Activated CD4-positive, CD25-positive, alpha-beta regulatory T cell treated with anti-CD3 and anti-CD28 coated beads, Interleukin-2, amount 50 U/mL, for 16 hours (primary cell): ENCODE data around the gene MAZ.
"Not testable (repeated sequence)": the region's sequence is repeated elsewhere in the genome, so short reads cannot be mapped to it uniquely, and the experiment has no call there.

Experiments used
- DNase-seq: peaks from one replicate; pipeline ENCODE4 v3.0.0-alpha.2; 2020; ENCODE audit warnings: low read depth, low spot score

The MAZ gene

DNA sequence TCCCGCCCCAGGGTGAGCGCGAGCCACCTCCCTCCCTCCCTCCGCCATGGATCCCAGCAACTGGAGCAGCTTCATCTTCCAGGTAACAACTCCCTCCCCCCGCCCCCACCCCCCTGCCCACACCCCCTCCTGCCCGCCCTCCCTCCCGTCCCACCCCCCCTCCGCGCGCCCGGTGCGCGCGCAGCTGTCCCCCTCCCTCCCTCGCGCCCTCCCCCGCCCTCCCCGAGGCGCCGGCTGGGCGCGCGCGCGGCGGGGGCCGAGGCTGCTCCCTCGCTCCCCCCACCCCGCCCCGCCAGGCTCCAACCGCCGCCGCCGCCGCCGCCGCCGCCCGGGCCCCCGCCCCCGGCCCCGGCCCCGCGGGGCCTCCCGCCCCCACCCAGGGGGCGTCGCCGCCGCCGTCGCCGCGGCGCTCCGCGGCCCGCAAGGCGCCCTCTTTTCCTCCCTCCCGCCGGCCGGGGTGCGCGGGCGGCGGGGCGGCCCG, at the start of gene MAZ:
TSS of gene MAZ (plus strand) at position 431 of the 481 bp plus-strand sequence. CDS start 173 bp downstream, outside the sequence.
- DNase-seq, result peak; percentile 43

DNA sequence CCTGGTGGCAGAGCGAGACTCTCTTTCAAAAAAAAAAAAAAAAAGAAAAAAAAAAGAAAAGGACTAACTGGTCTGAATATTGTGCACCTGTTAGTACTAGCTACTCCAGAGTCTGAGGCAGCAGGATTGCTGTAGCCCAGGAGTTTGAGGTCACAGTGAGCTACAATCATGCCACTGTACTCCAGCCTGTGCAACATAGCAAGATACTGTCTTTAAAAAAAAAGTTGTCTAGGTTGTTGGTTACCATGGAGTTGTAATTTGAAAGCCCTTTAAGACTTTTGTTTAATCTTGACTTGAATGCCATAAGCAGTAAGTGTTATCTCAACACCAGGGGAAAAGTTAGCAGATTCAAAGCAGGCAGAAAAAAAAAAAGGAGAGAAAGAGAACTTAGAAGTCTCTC, 49.7 kb upstream of the MAZ start:
- no peak for DNase-seq

DNA sequence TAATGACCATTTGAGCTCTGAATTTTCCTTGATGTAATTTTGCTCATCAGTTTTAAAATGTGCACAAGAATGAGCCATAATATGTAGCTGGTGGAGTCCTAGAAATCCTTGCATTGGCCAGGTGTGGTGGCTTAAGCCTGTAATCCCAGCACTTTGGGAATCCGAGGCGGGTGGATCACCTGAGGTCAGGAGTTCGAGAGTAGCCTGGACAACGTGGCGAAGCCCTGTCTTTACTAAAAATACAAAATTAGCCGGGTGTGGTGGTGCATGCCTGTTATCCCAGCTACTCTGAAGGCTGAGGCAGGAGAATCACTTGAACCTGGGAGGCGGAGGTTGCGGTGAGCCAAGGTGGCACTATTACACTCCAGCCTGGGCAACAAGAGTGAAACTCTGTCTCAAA, 49.2 kb upstream of the MAZ start:
- DNase-seq, result not testable (repeated sequence)

DNA sequence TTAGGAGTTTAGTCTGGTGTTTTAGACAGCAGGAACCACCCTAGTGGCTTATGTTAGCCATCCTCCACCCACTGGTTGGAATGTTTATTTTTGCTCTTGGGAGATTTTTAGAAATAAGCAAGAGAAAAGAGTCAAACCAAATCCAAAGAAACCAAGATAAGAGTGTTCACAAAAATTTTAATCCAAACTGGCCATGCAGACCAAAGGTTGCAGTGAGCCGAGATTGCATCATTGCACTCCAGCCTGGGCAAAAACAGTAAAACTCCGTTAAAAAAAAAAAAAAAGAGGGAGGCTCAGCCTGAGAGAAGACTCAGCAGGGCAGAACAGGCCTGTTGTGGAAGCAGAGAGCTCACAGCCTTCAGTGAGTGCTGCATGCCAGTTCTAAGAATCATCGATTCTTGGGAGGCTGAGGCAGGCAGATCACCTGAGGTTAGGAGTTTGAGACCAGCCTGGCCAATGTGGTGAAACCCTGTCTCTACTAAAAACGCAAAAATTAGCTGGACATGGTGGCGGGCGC, 48.3 kb upstream of the MAZ start:
- no peak for DNase-seq

DNA sequence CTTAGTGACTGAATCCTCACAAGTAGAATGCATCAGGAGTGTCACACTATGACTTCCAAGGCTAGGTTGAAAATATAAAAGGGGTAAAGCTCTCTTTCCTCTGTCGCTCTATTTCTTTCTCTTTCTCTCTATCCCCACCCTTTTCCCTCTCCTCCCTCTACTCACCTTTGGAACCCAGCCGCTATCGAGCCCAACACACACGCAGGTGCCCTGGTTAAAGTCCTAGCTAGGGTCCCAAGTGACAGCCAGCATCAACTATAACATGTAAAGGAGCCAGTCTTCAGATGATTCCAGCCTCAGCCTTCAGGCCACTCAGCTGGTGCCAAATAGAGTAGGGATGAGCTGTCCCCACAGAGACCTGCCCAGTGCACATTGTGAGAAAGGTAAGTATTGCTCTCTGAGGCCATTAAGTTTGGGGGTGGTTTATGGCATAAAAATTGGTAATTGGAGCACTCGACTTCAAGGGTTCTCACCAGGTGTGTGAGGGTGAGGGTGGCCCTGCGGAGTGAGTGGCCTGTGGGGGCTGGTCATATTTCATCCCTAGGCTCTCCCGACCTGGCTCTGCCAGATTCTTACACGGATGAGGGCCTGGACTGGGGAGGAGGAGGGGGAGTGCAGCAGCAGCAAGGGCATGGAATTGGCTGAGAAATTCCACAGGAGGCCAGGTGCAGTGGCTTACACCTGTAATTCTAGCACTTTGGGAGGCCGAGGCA, 45.6 kb upstream of the MAZ start:
- no peak for DNase-seq

DNA sequence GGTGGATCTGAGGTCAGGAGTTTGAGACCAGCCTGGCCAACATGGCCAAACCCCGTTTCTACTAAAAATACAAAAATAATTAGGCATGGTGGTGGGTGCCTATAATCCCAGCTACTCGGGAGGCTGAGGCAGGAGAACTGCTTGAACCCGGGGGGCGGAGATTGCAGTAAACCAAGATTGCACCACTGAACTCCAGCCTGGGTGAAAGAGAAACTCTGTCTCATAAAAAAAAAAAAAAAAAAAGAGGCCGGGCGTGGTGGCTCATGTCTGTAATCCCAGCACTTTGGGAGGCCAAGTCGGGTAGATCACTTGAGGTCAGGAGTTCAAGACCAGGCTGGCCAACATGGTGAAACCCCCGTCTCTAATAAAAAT, 45.1 kb upstream of the MAZ start:
- DNase-seq, result not testable (repeated sequence)

DNA sequence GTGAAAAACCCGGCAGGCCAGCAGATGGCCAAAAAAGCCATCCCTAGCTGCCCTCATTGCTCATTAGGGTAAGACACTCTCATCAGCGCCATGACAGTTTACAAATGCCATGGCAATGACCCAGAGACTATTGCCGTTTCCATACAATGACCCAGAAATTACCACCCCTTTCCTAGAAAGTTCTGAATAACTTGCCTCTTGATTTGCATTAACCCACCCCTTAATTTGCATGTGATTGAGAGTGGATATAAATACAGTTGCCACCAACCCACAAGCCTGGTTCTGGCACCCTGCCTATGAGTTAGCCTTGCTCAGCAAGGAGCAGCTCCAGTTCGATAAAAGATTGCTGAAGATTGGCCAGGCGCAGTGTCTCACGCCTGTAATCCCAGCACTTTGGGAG, 44.4 kb upstream of the MAZ start:
- no peak for DNase-seq

DNA sequence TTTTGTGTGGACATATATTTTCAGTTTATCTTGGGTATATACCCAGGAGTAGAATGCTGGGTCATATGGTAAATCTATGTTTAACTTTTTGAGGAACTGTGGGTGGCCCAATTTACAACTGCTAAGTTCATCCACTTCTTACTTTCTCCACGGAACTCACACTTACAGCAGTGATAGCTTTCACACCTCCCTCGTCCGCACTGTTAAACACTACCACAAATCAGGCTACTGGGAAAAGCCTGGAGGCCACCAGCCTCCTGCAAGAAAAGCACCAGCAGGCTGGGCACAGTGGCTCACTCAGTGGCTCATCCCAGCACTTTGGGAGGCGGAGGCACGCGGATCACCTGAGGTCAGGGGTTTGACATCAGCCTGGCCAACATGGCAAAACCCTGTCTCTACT, 43.0 kb upstream of the MAZ start:
- DNase-seq, result no peak

DNA sequence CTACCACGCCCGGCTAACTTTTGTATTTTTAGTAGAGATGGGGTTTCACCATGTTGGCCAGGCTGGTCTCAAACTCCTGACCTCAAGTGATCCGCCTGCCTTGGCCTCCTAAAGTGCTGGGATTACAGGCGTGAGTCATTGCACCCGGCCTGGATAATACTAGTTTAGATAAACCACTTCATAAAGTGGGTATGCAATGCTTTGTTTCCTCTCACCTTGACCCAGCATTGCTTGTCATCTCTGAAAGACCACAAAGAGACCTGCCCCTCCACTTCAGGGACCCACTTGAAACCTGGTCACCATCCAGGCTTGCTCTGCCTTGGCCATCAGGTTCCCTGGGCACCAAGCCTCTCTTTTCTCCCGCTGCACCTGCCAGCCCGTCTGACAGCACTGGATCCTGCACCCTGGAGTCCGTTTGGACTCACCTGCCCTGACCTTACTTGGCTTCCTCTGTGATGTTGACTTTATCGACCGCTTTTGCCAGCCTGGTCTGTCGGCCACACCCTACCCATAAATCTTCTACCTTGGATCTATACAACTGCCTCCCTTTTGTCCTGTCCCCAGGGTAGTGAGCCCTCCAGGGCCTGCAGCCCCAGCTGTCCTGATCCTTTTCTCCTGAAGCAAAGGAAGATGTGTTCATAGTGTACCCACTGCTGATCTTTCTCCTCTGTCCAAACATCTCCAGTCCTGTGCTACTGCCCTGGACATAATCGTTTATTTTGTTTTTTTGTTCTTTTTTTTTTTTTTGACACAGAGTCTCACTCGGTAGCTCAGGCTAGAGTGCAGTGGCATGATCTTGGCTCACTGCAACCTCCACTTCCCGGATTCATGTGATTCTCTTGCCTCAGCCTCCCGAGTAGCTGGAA, 40.9 kb upstream of the MAZ start:
- DNase-seq, result no peak

DNA sequence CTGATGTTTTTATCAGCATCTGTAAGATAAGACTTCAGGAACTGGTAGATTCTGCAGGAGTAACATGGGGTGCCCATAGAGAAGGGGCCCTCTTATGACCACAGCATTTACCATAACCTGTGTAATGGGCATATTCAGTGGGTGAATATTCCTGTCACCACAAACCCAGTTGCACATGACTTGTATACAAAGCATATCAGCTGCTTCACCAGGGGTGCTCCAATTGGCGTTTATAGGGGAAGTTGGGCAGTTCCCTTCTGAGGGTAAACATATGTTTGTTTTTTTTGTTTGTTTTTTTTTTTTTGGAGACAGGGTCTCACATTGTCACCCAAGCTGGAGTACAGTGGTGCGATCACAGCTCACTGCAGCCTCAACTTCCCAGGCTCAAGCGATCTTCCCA, 39.8 kb upstream of the MAZ start:
- DNase-seq, result no peak

DNA sequence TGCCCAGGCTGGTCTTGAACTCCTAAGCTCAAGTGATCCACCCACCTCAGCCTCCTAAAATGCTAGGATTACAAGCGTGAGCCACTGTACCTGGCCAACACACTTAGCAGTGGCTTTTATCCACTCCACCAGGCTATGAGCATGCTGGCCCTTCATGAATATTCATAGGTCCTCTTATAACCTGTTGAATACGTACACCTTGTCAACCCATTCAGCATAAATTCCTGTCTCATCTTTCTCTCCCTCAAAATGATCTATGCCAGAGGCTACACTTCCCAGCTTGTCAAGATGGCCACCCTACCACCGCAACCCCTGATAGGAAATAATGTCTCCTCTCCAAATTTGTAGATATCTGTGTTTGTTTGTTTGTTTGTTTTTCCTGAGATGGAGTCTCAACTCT, 39.3 kb upstream of the MAZ start:
- DNase-seq, result no peak

DNA sequence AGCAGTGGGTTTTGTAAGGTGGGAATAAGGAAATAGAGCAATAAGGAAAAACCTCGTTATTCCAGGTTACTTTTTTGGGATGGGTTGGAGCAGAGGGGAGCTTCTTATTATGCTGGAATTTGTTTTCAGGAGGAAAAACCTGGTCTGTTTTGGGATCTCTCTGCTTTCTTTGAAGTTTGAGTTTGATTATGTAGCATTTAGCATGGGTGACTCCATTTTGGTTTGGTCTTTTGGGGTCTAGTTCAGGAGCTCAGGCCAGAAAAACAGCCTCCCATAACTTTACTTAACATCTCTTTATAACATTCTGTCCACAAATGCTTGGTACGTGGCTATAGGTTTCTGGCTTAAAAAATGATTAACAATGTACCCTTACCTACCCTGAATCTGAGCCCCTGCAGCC, 36.8 kb upstream of the MAZ start:
- DNase-seq, result no peak

DNA sequence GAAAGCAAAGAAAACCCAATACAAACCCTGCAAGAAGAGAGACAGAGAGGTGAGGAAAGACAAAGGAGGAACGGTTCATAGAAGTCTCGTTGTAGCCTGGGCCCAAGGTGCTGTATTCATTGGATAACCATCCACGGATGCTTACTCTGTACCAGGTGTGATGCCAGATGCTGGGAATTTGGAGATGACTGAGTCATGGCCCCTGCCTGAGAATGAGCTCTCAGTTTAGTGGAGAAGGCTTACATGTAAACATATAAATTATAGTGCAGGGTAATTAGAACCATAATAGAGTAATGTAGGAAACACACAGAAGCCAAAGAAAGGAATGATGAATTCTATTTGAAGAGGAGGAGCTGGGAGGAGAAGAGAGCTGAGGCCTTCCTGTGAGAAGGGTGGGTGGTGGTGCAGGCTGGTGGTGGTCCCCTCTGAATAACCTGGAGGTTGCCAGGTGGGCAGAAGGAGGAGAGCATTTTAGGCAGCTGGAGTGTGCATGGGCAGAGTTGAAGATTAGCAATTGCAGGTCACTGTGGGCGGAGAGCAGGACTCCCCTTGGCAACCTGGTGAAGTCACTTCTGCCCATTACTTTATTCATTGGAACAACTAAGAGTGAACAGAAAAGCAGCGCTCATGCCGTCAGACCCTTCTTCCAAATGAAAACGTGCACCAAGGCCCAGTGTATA, 35.9 kb upstream of the MAZ start:
- DNase-seq, result no peak

DNA sequence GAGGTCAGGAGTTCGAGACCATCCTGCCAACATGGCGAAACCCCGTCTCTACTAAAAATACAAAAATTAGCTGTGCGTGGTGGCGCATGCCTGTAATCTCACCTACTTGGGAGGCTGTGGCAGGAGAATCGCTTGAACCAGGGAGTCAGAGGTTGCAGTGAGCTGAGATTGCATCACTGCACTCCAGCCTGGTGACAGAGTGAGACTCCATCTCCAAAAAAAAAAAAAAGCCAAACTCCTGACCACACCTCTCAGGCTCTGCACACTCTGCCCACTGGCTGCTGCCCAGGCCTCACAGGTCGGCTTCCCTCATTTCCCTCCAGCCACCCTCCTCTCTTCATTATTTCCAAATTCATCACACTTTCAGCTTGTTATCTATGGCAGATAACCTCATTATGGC, 34.0 kb upstream of the MAZ start:
- not testable (repeated sequence) for DNase-seq

DNA sequence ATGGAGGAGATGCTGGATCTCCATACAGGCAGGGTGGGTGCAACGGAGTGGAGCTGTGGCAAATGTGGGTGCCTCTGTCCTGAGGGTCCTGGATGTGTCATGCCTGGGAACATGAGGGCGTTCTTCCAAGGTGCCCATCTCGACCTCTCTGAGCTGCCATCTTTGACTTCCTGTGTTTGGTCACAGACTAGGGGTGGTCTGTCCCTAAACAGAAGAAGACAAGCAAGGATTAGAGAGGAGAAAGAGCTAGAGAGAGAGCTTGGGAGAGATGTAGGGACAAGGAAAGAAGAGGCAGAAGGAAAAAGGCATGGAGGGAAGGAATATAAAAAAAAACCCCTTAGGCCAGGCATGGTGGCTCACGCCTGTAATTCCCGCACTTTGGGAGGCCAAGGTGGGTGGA, 31.6 kb upstream of the MAZ start:
- no peak for DNase-seq

DNA sequence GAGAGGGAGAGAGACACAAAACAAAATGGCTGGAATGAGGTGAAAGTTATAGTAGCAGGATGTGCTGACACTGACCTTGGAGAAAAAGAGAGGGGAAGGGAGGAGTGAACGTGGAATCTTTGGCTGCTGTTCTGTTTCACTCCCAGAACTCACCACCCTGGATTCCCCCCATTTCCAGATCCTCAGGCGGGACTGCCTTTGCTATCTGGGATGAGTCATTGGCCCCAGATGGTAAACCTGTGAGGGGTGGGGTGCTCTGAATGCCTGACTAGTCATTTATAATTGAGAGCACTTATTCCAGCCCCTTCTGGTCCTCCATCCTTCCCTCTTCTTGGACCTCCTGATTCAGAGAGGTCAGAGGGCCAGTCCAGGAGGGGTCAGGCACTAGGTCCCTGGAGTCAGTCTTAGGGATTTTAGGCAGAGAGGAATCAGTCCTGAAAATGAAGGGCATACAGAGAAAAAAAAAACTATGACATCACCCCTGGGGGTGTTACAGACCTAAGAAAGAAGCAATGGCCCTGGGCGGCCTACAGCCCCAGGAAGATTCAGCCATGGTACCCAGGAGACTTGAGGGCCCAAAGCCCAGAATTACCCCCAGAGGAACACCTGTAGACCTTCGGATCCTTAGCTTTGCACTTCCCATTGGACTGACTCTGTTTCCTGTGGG, 30.5 kb upstream of the MAZ start:
- DNase-seq, result no peak

DNA sequence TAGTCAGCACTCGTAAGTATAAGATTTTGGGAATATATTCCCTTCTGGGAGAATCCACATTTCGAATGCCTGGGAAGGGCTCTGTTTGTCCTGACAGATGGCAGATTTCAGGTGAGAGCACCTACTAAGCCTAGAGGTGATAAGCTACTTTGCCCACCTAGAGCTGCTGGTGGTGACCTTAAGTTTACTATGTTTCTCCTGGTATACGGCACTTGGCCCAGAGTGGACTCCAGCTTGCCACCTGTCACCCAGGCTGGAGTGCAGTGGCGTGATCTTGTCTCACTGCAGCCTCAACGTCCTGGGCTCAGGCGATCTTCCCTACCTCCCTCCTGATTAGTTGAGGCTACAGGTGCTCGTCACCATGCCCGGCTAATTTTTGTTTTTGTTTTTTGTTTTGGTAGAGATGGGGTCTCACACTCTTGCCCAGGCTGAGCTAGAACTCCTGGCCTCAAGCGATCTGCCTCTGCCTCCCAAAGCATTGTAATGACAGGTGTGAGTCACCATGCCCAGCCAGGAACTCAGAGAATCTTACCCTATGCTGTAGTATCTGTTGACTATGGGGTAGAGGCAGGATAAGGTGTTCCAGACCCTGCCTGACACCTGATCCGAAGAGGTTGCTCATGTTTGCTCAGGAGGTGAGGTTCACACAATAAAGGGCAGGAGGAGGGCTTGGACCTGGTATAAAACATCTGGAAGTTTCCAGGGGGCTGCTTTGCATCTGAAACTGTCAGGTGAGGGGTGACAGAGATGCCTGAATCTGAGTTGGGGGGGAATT, 28.6 kb upstream of the MAZ start, which contains the start of gene ZG16:
TSS of gene ZG16 (plus strand) at position 681 of the 775 bp plus-strand sequence. CDS start 1,011 bp downstream, outside the sequence.
- no peak for DNase-seq

DNA sequence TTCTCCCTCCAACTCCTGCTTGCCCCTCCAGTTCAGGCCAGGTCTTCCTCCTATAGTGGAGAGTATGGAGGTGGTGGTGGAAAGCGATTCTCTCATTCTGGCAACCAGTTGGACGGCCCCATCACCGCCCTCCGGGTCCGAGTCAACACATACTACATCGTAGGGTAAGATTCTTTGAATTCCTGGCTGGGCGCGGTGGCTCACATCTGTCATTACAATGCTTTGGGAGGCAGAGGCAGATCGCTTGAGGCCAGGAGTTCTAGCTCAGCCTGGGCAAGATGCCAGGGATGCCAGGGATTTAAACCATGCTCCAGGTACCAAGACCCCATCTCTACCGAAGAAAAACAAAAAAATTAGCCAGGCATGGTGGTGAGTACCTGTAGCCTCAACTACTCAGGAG, 26.9 kb upstream of the MAZ start:
- DNase-seq, result no peak

DNA sequence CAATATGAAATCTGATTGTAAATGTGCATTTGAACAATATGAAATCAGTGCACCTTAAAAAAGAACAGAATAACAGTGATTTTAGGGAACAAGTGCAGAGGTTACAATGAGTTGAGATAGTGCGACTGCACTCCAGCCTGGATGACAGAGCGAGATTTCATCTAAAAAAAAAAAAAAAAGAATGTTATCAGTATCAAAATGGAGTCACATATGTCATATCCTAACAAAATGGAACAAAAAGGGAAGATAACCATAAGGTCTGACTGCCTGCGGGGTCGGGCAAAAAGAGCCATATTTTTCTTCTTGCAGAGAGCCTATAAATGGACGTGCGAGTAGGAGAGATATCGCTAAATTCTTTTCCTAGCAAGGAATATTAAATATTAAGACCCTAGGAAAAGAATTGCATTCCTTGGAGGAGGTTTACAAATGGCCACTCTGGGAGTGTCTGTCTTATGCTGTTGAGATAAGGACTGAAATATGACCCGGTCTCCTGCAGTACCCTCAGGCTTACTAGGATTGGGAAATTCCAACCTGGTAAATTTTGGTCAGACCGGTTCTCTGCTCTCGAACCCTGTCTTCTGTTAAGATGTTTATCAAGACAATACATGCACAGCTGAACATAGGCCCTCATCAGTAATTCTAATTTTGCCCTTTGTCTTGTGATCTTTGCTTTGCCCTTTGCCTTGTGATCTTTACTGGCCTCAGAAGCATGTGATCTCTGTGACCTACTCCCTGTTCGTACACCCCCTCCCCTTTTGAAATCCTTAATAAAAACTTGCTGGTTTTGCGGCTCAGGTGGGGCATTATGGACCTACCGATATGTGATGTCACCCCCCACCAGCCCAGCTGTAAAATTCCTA, 23.0 kb upstream of the MAZ start:
- DNase-seq, result not testable (repeated sequence)

DNA sequence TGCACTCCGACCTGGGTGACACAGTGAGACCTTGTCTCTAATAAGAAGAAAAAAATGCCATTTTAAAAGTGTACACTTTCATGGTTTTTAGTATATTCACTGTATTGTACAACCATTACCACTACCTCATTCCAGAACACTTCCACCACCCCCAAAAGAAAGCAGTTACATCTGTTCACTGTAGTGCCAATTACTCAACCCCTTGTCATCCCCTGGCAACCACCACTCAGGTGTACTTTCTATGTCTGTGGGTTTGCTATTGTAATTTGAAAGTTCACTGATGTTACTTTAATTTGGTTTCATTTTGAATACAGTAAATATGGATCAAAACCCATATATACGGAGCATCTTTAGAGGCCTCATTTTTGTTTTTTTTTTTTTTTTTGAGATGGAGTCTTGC, 22.2 kb upstream of the MAZ start:
- DNase-seq, result no peak
